HepG2 (cell line): ENCODE data around the gene CARD19. TPM values are rescaled to one million over a fixed set of nuclear protein-coding genes. Genes with fewer than 3 reads are reported as not detected.
A peak's percentile ranks its signal among the peaks of the same experiment; 100 is the strongest.

ENCODE experiments used
- BRCA1 ChIP-seq: sonication (generic); formaldehyde crosslinking; IDR thresholded peaks from 2 replicates; pipeline ENCODE4 v1.4.0; 2020; ENCODE audit warnings: missing genetic modification reagents
- CEBPG ChIP-seq: IDR thresholded peaks from 2 replicates; pipeline ENCODE4 v1.6.1; 2016
- EEA1 ChIP-seq: sonication (generic); formaldehyde crosslinking; IDR thresholded peaks from 2 replicates; pipeline ENCODE4 v1.5.1; 2020; ENCODE audit warnings: mild to moderate bottlenecking, missing genetic modification reagents, borderline replicate concordance
- FOSL2 ChIP-seq: sonication (generic); formaldehyde crosslinking; IDR thresholded peaks from 2 replicates; pipeline ENCODE4 v1.4.0; 2020; ENCODE audit warnings: missing genetic modification reagents
- GABPB1 ChIP-seq: IDR thresholded peaks from 2 replicates; pipeline ENCODE4 v1.6.1; 2016; ENCODE audit warnings: mild to moderate bottlenecking, missing genetic modification reagents, moderate library complexity, missing compliant biosample characterization
- HES4 ChIP-seq: sonication (generic); formaldehyde crosslinking; IDR thresholded peaks from 2 replicates; pipeline ENCODE4 v1.9.0; 2021; ENCODE audit warnings: mild to moderate bottlenecking, missing genetic modification reagents, borderline replicate concordance
- PHF21A ChIP-seq: sonication (generic); formaldehyde crosslinking; IDR thresholded peaks from 2 replicates; pipeline ENCODE4 v1.5.0; 2020; ENCODE audit warnings: mild to moderate bottlenecking, missing genetic modification reagents
- SAFB2 ChIP-seq: sonication (generic); formaldehyde crosslinking; IDR thresholded peaks from 2 replicates; pipeline ENCODE4 v1.5.1; 2020; ENCODE audit warnings: missing genetic modification reagents, low read depth, mild to moderate bottlenecking, borderline replicate concordance
- XRCC5 ChIP-seq: fragments of 200-400 bp; formaldehyde crosslinking; optimal IDR thresholded peaks from 2 replicates; pipeline ENCODE3; 2017; ENCODE audit warnings: mild to moderate bottlenecking, low read length
- YEATS2 ChIP-seq: sonication (generic); formaldehyde crosslinking; IDR thresholded peaks from 2 replicates; pipeline ENCODE4 v1.4.0; 2020; ENCODE audit warnings: missing genetic modification reagents, borderline replicate concordance
- ZNF20 ChIP-seq: sonication (generic); formaldehyde crosslinking; IDR thresholded peaks from 2 replicates; pipeline ENCODE4 v1.4.0; 2020; ENCODE audit warnings: mild to moderate bottlenecking, moderate library complexity, missing genetic modification reagents
- ZNF431 ChIP-seq: sonication (generic); formaldehyde crosslinking; IDR thresholded peaks from 2 replicates; pipeline ENCODE4 v1.9.0; 2022; ENCODE audit warnings: missing genetic modification reagents, low read depth, mild to moderate bottlenecking, borderline replicate concordance
- ZNF460 ChIP-seq: sonication (generic); formaldehyde crosslinking; IDR thresholded peaks from 2 replicates; pipeline ENCODE4 v1.5.1; 2020; ENCODE audit warnings: missing genetic modification reagents, mild to moderate bottlenecking, borderline replicate concordance
- polyA plus RNA-seq, 8 experiments: library from polyadenylated mRNA; depleted of rRNA in 3 of 8; stranded (reverse) in 7 of 8; unstranded in 1 of 8; fragments of >200 nt; fragmentation: Illumina TruSeq in 4 of 8; extraction: Trizol in 4 of 8; gene quantifications; 2 replicates each; pipeline versions ENCODE4 v1.2.1 to v1.2.3, GENCODE V29; 2011 to 2016; ENCODE audit warnings: low read depth in 4 of 8, missing spikeins in 1 of 8, mixed read lengths in 1 of 8; ENCODE audit not compliant: insufficient read depth in 1 of 8
- total RNA-seq, 5 experiments: library from RNA; depleted of rRNA; stranded (reverse); fragments of >200 nt; fragmentation: Illumina TruSeq; extraction: Trizol; gene quantifications; 2 replicates each; pipeline ENCODE4 v1.2.3, GENCODE V29; 2016; ENCODE audit warnings: low read depth in 1 of 5
- TF ChIP-seq, protein P1 (sequence below): sonication (generic); formaldehyde crosslinking; IDR thresholded peaks from 2 replicates; pipeline ENCODE4 v1.5.0; 2020; ENCODE audit warnings: mild to moderate bottlenecking, missing genetic modification reagents
- TF ChIP-seq, protein P2 (sequence below): sonication (generic); formaldehyde crosslinking; IDR thresholded peaks from 2 replicates; pipeline ENCODE4 v1.4.0; 2020; ENCODE audit warnings: low read depth, mild to moderate bottlenecking, missing genetic modification reagents
- TF ChIP-seq, protein P3 (sequence below): sonication (generic); formaldehyde crosslinking; IDR thresholded peaks from 2 replicates; pipeline ENCODE4 v1.8.0; 2022; ENCODE audit warnings: mild to moderate bottlenecking, missing genetic modification reagents, moderate library complexity
- TF ChIP-seq, protein P4 (sequence below): sonication (generic); formaldehyde crosslinking; IDR thresholded peaks from 2 replicates; pipeline ENCODE4 v1.4.0; 2020; ENCODE audit warnings: missing genetic modification reagents
- TF ChIP-seq, protein P5 (sequence below): sonication (generic); formaldehyde crosslinking; IDR thresholded peaks from 2 replicates; pipeline ENCODE4 v1.5.1; 2020; ENCODE audit warnings: mild to moderate bottlenecking, missing genetic modification reagents, borderline replicate concordance

Gene CARD19
- total and polyA plus RNA-seq, 2 of the 13 experiments (the other 11 are each of a cell fraction or from before 2014, with no cell fraction given) = 18.4 to 47.2 TPM

DNA sequence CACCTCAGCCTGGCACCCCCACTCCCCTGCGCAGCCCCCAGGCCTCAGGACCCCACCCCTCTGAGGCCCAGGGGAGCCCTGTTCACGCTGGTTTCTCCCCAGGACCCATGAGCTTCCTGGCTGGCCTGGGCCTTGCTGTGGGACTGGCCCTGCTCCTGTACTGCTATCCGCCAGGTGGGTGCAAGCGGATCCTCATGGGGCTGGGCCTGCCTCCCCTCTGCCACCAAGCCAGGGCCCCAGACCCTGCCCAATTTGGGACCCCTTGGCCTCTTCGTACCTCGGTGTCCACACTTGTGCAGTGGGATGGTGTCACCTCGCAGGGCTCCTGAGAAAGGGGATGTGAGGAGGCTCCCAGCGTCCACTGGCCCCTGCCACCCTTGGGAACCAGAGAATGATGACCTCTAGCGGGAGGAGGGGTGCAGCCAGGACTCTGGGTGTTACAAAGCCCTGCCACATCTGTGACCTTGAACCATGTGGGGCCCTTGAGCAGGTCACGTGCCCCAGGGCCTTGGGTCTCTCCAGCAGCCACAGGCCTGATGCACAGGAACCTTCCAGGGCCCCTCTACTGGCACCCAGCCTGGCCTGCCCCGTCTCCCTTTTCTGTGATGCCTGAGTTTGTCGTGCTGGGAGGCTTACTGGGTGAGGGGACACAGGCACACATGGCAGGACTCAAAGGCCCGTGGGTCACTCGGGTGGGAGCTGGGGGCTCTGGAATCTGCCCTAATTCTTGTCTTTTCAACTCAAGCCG, 16.3 kb downstream of the CARD19 start (continued):
- TF ChIP-seq, protein P1, sequence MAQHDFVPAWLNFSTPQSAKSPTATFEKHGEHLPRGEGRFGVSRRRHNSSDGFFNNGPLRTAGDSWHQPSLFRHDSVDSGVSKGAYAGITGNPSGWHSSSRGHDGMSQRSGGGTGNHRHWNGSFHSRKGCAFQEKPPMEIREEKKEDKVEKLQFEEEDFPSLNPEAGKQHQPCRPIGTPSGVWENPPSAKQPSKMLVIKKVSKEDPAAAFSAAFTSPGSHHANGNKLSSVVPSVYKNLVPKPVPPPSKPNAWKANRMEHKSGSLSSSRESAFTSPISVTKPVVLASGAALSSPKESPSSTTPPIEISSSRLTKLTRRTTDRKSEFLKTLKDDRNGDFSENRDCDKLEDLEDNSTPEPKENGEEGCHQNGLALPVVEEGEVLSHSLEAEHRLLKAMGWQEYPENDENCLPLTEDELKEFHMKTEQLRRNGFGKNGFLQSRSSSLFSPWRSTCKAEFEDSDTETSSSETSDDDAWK (CRISPR knock-in tag) = no peak
- TF ChIP-seq, protein P2, sequence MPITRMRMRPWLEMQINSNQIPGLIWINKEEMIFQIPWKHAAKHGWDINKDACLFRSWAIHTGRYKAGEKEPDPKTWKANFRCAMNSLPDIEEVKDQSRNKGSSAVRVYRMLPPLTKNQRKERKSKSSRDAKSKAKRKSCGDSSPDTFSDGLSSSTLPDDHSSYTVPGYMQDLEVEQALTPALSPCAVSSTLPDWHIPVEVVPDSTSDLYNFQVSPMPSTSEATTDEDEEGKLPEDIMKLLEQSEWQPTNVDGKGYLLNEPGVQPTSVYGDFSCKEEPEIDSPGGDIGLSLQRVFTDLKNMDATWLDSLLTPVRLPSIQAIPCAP = no peak
- TF ChIP-seq ZNF460 (CRISPR knock-in tag) (no peak; the same call in 1 of the 2 replicates), GABPB1 (CRISPR knock-in tag) (peak; percentile 71), YEATS2 (CRISPR knock-in tag) (peak; percentile 81; the same call in 1 of the 2 replicates), HES4 (CRISPR knock-in tag) (peak; percentile 42; the same call in 1 of the 2 replicates), EEA1 (CRISPR knock-in tag) (no peak), FOSL2 (CRISPR knock-in tag) (peak; percentile 68), PHF21A (peak; percentile 72), CEBPG (CRISPR knock-in tag) (peak; percentile 50), BRCA1 (no peak), ZNF20 (CRISPR knock-in tag) (no peak), XRCC5 (peak; percentile 85), SAFB2 (CRISPR knock-in tag) (no peak), ZNF431 (CRISPR knock-in tag) (no peak)
- TF ChIP-seq, protein P3, sequence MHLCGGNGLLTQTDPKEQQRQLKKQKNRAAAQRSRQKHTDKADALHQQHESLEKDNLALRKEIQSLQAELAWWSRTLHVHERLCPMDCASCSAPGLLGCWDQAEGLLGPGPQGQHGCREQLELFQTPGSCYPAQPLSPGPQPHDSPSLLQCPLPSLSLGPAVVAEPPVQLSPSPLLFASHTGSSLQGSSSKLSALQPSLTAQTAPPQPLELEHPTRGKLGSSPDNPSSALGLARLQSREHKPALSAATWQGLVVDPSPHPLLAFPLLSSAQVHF (CRISPR knock-in tag) = no peak
- TF ChIP-seq, protein P4, sequence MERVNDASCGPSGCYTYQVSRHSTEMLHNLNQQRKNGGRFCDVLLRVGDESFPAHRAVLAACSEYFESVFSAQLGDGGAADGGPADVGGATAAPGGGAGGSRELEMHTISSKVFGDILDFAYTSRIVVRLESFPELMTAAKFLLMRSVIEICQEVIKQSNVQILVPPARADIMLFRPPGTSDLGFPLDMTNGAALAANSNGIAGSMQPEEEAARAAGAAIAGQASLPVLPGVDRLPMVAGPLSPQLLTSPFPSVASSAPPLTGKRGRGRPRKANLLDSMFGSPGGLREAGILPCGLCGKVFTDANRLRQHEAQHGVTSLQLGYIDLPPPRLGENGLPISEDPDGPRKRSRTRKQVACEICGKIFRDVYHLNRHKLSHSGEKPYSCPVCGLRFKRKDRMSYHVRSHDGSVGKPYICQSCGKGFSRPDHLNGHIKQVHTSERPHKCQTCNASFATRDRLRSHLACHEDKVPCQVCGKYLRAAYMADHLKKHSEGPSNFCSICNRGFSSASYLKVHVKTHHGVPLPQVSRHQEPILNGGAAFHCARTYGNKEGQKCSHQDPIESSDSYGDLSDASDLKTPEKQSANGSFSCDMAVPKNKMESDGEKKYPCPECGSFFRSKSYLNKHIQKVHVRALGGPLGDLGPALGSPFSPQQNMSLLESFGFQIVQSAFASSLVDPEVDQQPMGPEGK = peak; percentile 87
- TF ChIP-seq, protein P5, sequence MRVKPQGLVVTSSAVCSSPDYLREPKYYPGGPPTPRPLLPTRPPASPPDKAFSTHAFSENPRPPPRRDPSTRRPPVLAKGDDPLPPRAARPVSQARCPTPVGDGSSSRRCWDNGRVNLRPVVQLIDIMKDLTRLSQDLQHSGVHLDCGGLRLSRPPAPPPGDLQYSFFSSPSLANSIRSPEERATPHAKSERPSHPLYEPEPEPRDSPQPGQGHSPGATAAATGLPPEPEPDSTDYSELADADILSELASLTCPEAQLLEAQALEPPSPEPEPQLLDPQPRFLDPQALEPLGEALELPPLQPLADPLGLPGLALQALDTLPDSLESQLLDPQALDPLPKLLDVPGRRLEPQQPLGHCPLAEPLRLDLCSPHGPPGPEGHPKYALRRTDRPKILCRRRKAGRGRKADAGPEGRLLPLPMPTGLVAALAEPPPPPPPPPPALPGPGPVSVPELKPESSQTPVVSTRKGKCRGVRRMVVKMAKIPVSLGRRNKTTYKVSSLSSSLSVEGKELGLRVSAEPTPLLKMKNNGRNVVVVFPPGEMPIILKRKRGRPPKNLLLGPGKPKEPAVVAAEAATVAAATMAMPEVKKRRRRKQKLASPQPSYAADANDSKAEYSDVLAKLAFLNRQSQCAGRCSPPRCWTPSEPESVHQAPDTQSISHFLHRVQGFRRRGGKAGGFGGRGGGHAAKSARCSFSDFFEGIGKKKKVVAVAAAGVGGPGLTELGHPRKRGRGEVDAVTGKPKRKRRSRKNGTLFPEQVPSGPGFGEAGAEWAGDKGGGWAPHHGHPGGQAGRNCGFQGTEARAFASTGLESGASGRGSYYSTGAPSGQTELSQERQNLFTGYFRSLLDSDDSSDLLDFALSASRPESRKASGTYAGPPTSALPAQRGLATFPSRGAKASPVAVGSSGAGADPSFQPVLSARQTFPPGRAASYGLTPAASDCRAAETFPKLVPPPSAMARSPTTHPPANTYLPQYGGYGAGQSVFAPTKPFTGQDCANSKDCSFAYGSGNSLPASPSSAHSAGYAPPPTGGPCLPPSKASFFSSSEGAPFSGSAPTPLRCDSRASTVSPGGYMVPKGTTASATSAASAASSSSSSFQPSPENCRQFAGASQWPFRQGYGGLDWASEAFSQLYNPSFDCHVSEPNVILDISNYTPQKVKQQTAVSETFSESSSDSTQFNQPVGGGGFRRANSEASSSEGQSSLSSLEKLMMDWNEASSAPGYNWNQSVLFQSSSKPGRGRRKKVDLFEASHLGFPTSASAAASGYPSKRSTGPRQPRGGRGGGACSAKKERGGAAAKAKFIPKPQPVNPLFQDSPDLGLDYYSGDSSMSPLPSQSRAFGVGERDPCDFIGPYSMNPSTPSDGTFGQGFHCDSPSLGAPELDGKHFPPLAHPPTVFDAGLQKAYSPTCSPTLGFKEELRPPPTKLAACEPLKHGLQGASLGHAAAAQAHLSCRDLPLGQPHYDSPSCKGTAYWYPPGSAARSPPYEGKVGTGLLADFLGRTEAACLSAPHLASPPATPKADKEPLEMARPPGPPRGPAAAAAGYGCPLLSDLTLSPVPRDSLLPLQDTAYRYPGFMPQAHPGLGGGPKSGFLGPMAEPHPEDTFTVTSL = no peak
